A673 (cell line): ENCODE measurements around the gene ACTR10. TPM values are rescaled to one million over a fixed set of nuclear protein-coding genes. Genes with fewer than 3 reads are reported as not detected.

Source experiments
- BruUV-seq: library from RNA; stranded (reverse); fragments of 400-500 nt; replicated peaks from 2 replicates; lab custom pipeline; 2021; lab: Mats Ljungman, UMichigan
- CTCF ChIA-PET: fragments of 300-600 bp; sonication (Branson Sonifier 250); formaldehyde crosslinking; loops from one replicate; lab custom pipeline; 2022; ENCODE audit warnings: antibody characterized with exemption; lab: Charles Lee
- POLR2A ChIA-PET: fragments of 300-600 bp; sonication (Branson Sonifier 250); formaldehyde crosslinking; loops from one replicate; lab custom pipeline; 2022; ENCODE audit warnings: antibody characterized with exemption; ENCODE audit not compliant: low non-redundant PET; lab: Charles Lee
- DNase-seq: peaks from one replicate; pipeline ENCODE4 v3.0.0-alpha.2; 2015; ENCODE audit warnings: low spot score
- H3K27ac ChIP-seq: fragments of 200-600 bp; sonication (generic); 2 replicates; pipeline ENCODE4 v1.5.1; 2016; ENCODE audit warnings: mixed run types, low read depth, mild to moderate bottlenecking, mixed read lengths, antibody characterized with exemption, low read length; ENCODE audit not compliant: poor library complexity, severe bottlenecking
- H3K27me3 ChIP-seq: fragments of 200-600 bp; sonication (generic); replicated peaks from 2 replicates; pipeline ENCODE4 v1.6.1; 2017; ENCODE audit warnings: mixed run types, low read depth, mild to moderate bottlenecking, mixed read lengths, antibody characterized with exemption, low read length; ENCODE audit not compliant: insufficient read depth, poor library complexity
- H3K36me3 ChIP-seq: fragments of 200-600 bp; sonication (generic); 2 replicates; pipeline ENCODE4 v1.6.1; 2016; ENCODE audit warnings: mixed run types, mild to moderate bottlenecking, mixed read lengths, antibody characterized with exemption, low read length; ENCODE audit not compliant: insufficient read depth, poor library complexity, severe bottlenecking
- H3K4me1 ChIP-seq: fragments of 200-600 bp; sonication (generic); 2 replicates; pipeline ENCODE4 v1.6.1; 2017; ENCODE audit warnings: mixed run types, mild to moderate bottlenecking, mixed read lengths, antibody characterized with exemption, low read length; ENCODE audit not compliant: insufficient read depth, poor library complexity, severe bottlenecking
- H3K4me3 ChIP-seq: fragments of 200-600 bp; sonication (generic); 2 replicates; pipeline ENCODE4 v1.5.1; 2016; ENCODE audit warnings: low read depth, mixed run types, mild to moderate bottlenecking, mixed read lengths, low read length; ENCODE audit not compliant: poor library complexity, severe bottlenecking
- H3K9me3 ChIP-seq: fragments of 200-600 bp; sonication (generic); 2 replicates; pipeline ENCODE4 v1.6.1; 2016; ENCODE audit warnings: mixed run types, low read depth, mild to moderate bottlenecking, mixed read lengths, antibody characterized with exemption, low read length; ENCODE audit not compliant: poor library complexity, severe bottlenecking
- CTCF ChIP-seq: fragments of 300-800, 200-600 bp; sonication (generic); conservative IDR thresholded peaks from 2 replicates; pipeline ENCODE4 v1.5.1; 2017; ENCODE audit warnings: low read depth, mild to moderate bottlenecking, antibody characterized with exemption, low read length, moderate library complexity, mixed read lengths
- EZH2 ChIP-seq: fragments of 200-600 bp; sonication (generic); IDR thresholded peaks from 2 replicates; pipeline ENCODE4 v1.6.1; 2017; ENCODE audit warnings: borderline replicate concordance, low read depth, mild to moderate bottlenecking, mixed read lengths, antibody characterized with exemption, low read length; ENCODE audit not compliant: poor library complexity, severe bottlenecking
- intact Hi-C: fragments of 100-400 bp; cut with micrococcal nuclease; formaldehyde crosslinking; loops from one replicate; pipeline ENCODE4 v1.10.0; 2022; ENCODE audit not compliant: unreplicated experiment
- total RNA-seq: library from RNA; stranded (reverse); gene quantifications from 2 replicates; pipeline ENCODE4 v1.2.3, GENCODE V29; 2021

ACTR10 gene
- total RNA-seq, 1 experiment from 2014 or later, result 54.7 TPM

- CTCF ChIA-PET, result no interaction called here
- POLR2A ChIA-PET, result interaction anchor here (0.7 kb wide), 1 partner anchor 610 kb away, joined by 4 read pairs; no protein-coding TSS in a partner anchor
These were observed 13.2 kb downstream of the ACTR10 start for GRCh38 chr14:58213176-58213575.

GRCh38 chr14:58215191-58215914, 15.4 kb downstream of the ACTR10 start:
- intact Hi-C loops, result no loop called here
- H3K36me3 ChIP-seq, result peaks cover 42% of the 10 kb centered on the region
- POLR2A ChIA-PET, result no interaction called here

More at GRCh38 chr14:58213176-58213575, 13.2 kb downstream of the ACTR10 start:
- Histone ChIP-seq H3K4me1 (peaks cover 6% of the 10 kb centered on the region), H3K27me3 (no peaks in the 10 kb centered on the region), H3K27ac (no peak overlapping the region), H3K36me3 (peaks cover 60% of the 10 kb centered on the region), H3K9me3 (no peaks in the 10 kb centered on the region), H3K4me3 (no peak overlapping the region)
- BruUV-seq, result no TSS peak
- no peak for DNase-seq
- no peak for TF ChIP-seq CTCF
- no peak for TF ChIP-seq EZH2
- intact Hi-C loops, result no loop called here

GRCh38 chr14:58216544-58216943, 16.6 kb downstream of the ACTR10 start:
- peaks cover 6% of the 10 kb centered on the region for H3K4me1 ChIP-seq
- peaks cover 42% of the 10 kb centered on the region for H3K36me3 ChIP-seq
- no peak for TF ChIP-seq EZH2
- no peak for TF ChIP-seq CTCF
- no TSS peak for BruUV-seq
- CTCF ChIA-PET, result no interaction called here
- H3K4me3 ChIP-seq, result no peak overlapping the region
- intact Hi-C loops, result no loop called here
- H3K27ac ChIP-seq, result peak overlapping the region; percentile 62
- H3K9me3 ChIP-seq, result no peaks in the 10 kb centered on the region
- POLR2A ChIA-PET, result no interaction called here
- H3K27me3 ChIP-seq, result no peaks in the 10 kb centered on the region
- DNase-seq, result peak; percentile 40

More at GRCh38 chr14:58215191-58215914, 15.4 kb downstream of the ACTR10 start:
- H3K27ac ChIP-seq, result no peak overlapping the region
- H3K27me3 ChIP-seq, result no peaks in the 10 kb centered on the region
- no TSS peak for BruUV-seq
- TF ChIP-seq CTCF, result no peak
- TF ChIP-seq EZH2, result no peak
- H3K4me3 ChIP-seq, result no peak overlapping the region
- CTCF ChIA-PET, result no interaction called here
- DNase-seq, result no peak
- peaks cover 6% of the 10 kb centered on the region for H3K4me1 ChIP-seq
- H3K9me3 ChIP-seq, result no peaks in the 10 kb centered on the region
